HG02763 (cell line): Measurements from ENCODE around the gene KIRREL3.

Experiments used
- ATAC-seq: cut with Tn5 transposase; IDR thresholded peaks from one replicate; pipeline ENCODE4 v1.9.1; 2021; ENCODE audit warnings: mild to moderate bottlenecking, moderate library complexity; ENCODE audit not compliant: unreplicated experiment

The KIRREL3 gene

GRCh38 chr11:126548581-126549550, 451.7 kb downstream of the KIRREL3 start:
- ATAC-seq: no peak

- no peak for ATAC-seq
Observed at GRCh38 chr11:126547691-126548090, 452.9 kb downstream of the KIRREL3 start.

- no peak for ATAC-seq
Observed at GRCh38 chr11:126547161-126547560, 453.4 kb downstream of the KIRREL3 start.

- no peak for ATAC-seq
Observed at GRCh38 chr11:126546694-126547093, 453.9 kb downstream of the KIRREL3 start.

- no peak for ATAC-seq
Observed at GRCh38 chr11:126546191-126546590, 454.4 kb downstream of the KIRREL3 start.

GRCh38 chr11:126545057-126545555, 455.5 kb downstream of the KIRREL3 start:
- no peak for ATAC-seq

- ATAC-seq: no peak
Observed at GRCh38 chr11:126544108-126545056, 456.2 kb downstream of the KIRREL3 start.

GRCh38 chr11:126543691-126544090, 456.9 kb downstream of the KIRREL3 start:
- no peak for ATAC-seq

GRCh38 chr11:126542334-126543015, 458.1 kb downstream of the KIRREL3 start:
- no peak for ATAC-seq

- no peak for ATAC-seq
Observed at GRCh38 chr11:126538071-126538470, 462.5 kb downstream of the KIRREL3 start.

GRCh38 chr11:126537492-126537891, 463.1 kb downstream of the KIRREL3 start:
- ATAC-seq: no peak

- no peak for ATAC-seq
Observed at GRCh38 chr11:126534141-126534805, 466.3 kb downstream of the KIRREL3 start.

- ATAC-seq: no peak
Observed at GRCh38 chr11:126533560-126533959, 467.0 kb downstream of the KIRREL3 start.

- ATAC-seq: no peak
Observed at GRCh38 chr11:126530416-126530815, 470.2 kb downstream of the KIRREL3 start.

GRCh38 chr11:126529037-126529436, 471.5 kb downstream of the KIRREL3 start:
- ATAC-seq: no peak

GRCh38 chr11:126528075-126528474, 472.5 kb downstream of the KIRREL3 start:
- ATAC-seq: no peak

GRCh38 chr11:126527651-126528050, 472.9 kb downstream of the KIRREL3 start:
- no peak for ATAC-seq

GRCh38 chr11:126526471-126526870, 474.1 kb downstream of the KIRREL3 start:
- no peak for ATAC-seq

GRCh38 chr11:126525702-126526101, 474.9 kb downstream of the KIRREL3 start:
- ATAC-seq: no peak

- ATAC-seq: no peak
Observed at GRCh38 chr11:126525216-126525615, 475.4 kb downstream of the KIRREL3 start.
